Kidney (tissue), 14 donors: ENCODE measurements around the gene MRTO4. TPM values are rescaled to one million over a fixed set of nuclear protein-coding genes. Genes with fewer than 3 reads are reported as not detected.

Experiments used
- DNase-seq, 5 donors: peaks; one replicate each; pipeline ENCODE4 v3.0.0-alpha.2; 2013 to 2020
- FAIRE-seq: peaks from 2 replicates; lab custom pipeline; 2012; peaks lifted over from hg19 to GRCh38; lab: Jason Lieb, UNC
- H3K27ac ChIP-seq, 2 donors: one replicate each; pipeline ENCODE4 v1.7.0; 2013; ENCODE audit warnings: low read depth in 2 of 2, low read length in 2 of 2, inconsistent platforms in 1 of 2
- H3K27me3 ChIP-seq: one replicate; pipeline ENCODE4 v1.7.1; 2013; ENCODE audit warnings: low read length, inconsistent platforms; ENCODE audit not compliant: control insufficient read depth, insufficient read depth
- H3K36me3 ChIP-seq, 3 donors: one replicate each; pipeline versions ENCODE4 v1.7.0 to v1.7.1; 2013; ENCODE audit warnings: low read length in 3 of 3, control low read depth in 1 of 3, inconsistent platforms in 1 of 3; ENCODE audit not compliant: insufficient read depth in 3 of 3, control insufficient read depth in 2 of 3
- H3K4me1 ChIP-seq, 3 donors: one replicate each; pipeline versions ENCODE4 v1.7.0 to v1.7.1; 2013; ENCODE audit warnings: low read length in 3 of 3, inconsistent platforms in 1 of 3, low read depth in 1 of 3; ENCODE audit not compliant: control insufficient read depth in 2 of 3, insufficient read depth in 2 of 3
- H3K4me3 ChIP-seq, 3 donors: one replicate each; pipeline versions ENCODE4 v1.7.0 to v1.8.1; 2013; ENCODE audit warnings: low read length in 3 of 3, control low read depth in 1 of 3, inconsistent platforms in 1 of 3
- H3K9ac ChIP-seq, 3 donors: one replicate each; pipeline versions ENCODE4 v1.7.0 to v1.7.1; 2013; ENCODE audit warnings: low read length in 3 of 3, control low read depth in 1 of 3, inconsistent platforms in 1 of 3
- H3K9me3 ChIP-seq, 3 donors: one replicate each; pipeline versions ENCODE4 v1.7.0 to v1.7.1; 2013; ENCODE audit warnings: low read length in 3 of 3, control low read depth in 1 of 3, inconsistent platforms in 1 of 3; ENCODE audit not compliant: control insufficient read depth in 2 of 3, insufficient read depth in 1 of 3
- CTCF ChIP-seq: IDR thresholded peaks from 3 replicates; pipeline ENCODE4 v1.5.1; 2012; ENCODE audit warnings: mild to moderate bottlenecking, moderate library complexity, borderline replicate concordance; ENCODE audit not compliant: insufficient read depth; ENCODE audit errors: extremely low read depth
- intact Hi-C: fragments of 100-400 bp; cut with DNase I; formaldehyde crosslinking; loops from one replicate; pipeline ENCODE4 v1.11.1; 2022
- polyA plus RNA-seq: library from polyadenylated mRNA; stranded (reverse); fragments of 350-450 nt; fragmentation: Illumina TruSeq; extraction: RNeasy Lipid Tissue Mini Kit (QIAGEN cat#74804); gene quantifications from one replicate; pipeline ENCODE4 v1.2.3, GENCODE V29; 2014; ENCODE audit warnings: low read depth, low replicate concordance; ENCODE audit not compliant: insufficient read depth
- total RNA-seq: library from RNA; stranded (reverse); fragmentation: NEBNext Ultra II Directional; extraction: Animal tissue kit (Norgen Biotek cat#: 25700); gene quantifications from one replicate; pipeline ENCODE4 v1.2.1, GENCODE V29; 2021
- donor health status: control.
- donor health status: control.
- donor health status: control.
- donor health status: control.
- donor health status: control.
- donor health status: DM: yes; HTN: yes; CAD: no.
- donor health status: Normal renal cell carcinoma (clear cell type).

Gene MRTO4
- total and polyA plus RNA-seq, 2 donors from 2014 or later: 18.6 to 24.5 TPM

GRCh38 chr1:19204446-19205266 lies 46.9 kb upstream of the MRTO4 start:
- intact Hi-C loops: no loop called here
- H3K4me1 ChIP-seq: peaks cover 0 to 19% (median 13%) of the 10 kb centered on the region in 3 donors

GRCh38 chr1:19205403-19205802 lies 46.2 kb upstream of the MRTO4 start:
- TF ChIP-seq CTCF: no peak
- H3K4me1 ChIP-seq: peaks cover 0 to 19% (median 13%) of the 10 kb centered on the region in 3 donors
- FAIRE-seq (no peak), DNase-seq (no peak)
- H3K27ac ChIP-seq: no peak overlapping the region
- intact Hi-C loops: no loop called here
- H3K36me3 ChIP-seq: peaks cover 0 to 11% (median 3%) of the 10 kb centered on the region in 3 donors
- H3K27me3 ChIP-seq: no peaks in the 10 kb centered on the region
- H3K9me3 ChIP-seq: no peaks in the 10 kb centered on the region
- H3K4me3 ChIP-seq: no peak overlapping the region
- H3K9ac ChIP-seq: no peak overlapping the region

More at GRCh38 chr1:19204446-19205266, 46.9 kb upstream of the MRTO4 start:
- Histone ChIP-seq H3K9me3 (no peaks in the 10 kb centered on the region), H3K36me3 (peaks cover 0 to 11% (median 3%) of the 10 kb centered on the region in 3 donors), H3K9ac (no peak overlapping the region), H3K4me3 (no peak overlapping the region), H3K27ac (no peak overlapping the region), H3K27me3 (no peaks in the 10 kb centered on the region)
- DNase-seq (no peak), FAIRE-seq (no peak)
- no peak for TF ChIP-seq CTCF

- Histone ChIP-seq H3K9me3 (no peaks in the 10 kb centered on the region), H3K27me3 (no peaks in the 10 kb centered on the region), H3K4me1 (peaks cover 0 to 20% (median 13%) of the 10 kb centered on the region in 3 donors), H3K36me3 (peaks cover 0 to 7% (median 3%) of the 10 kb centered on the region in 3 donors), H3K27ac (no peak overlapping the region), H3K9ac (no peak overlapping the region), H3K4me3 (no peak overlapping the region)
- no peak for TF ChIP-seq CTCF
- DNase-seq: no peak
- no peak for FAIRE-seq
- intact Hi-C loops: no loop called here
Observed at GRCh38 chr1:19205845-19206244, 45.8 kb upstream of the MRTO4 start.
